KMS-11 (cell line): ENCODE results near the gene HERPUD1.
A peak's percentile ranks its signal among the peaks of the same experiment; 100 is the strongest.

Experiments used
- H2AFZ ChIP-seq: fragments of 200-600 bp; sonication (generic); 2 replicates; pipeline ENCODE4 v1.6.1; 2016; ENCODE audit warnings: antibody characterized with exemption, mixed run types, low read depth
- H3K27ac ChIP-seq: fragments of 200-600 bp; sonication (generic); 2 replicates; pipeline ENCODE4 v1.6.1; 2016; ENCODE audit warnings: mild to moderate bottlenecking, mixed run types
- H3K27me3 ChIP-seq: fragments of 200-600 bp; sonication (generic); 2 replicates; pipeline ENCODE4 v1.6.1; 2017; ENCODE audit warnings: mild to moderate bottlenecking, low read depth, mixed run types, moderate library complexity; ENCODE audit not compliant: insufficient read depth
- H3K36me3 ChIP-seq: fragments of 200-600 bp; sonication (generic); 2 replicates; pipeline ENCODE4 v1.6.1; 2017; ENCODE audit warnings: mild to moderate bottlenecking, mixed run types; ENCODE audit not compliant: insufficient read depth
- H3K4me1 ChIP-seq: fragments of 200-600 bp; sonication (generic); 2 replicates; pipeline ENCODE4 v1.6.1; 2016; ENCODE audit warnings: mild to moderate bottlenecking, low read depth, mixed run types; ENCODE audit not compliant: poor library complexity, severe bottlenecking
- H3K4me2 ChIP-seq: fragments of 200-600 bp; sonication (generic); 2 replicates; pipeline ENCODE4 v1.7.0; 2016; ENCODE audit warnings: mild to moderate bottlenecking, mixed run types
- H3K4me3 ChIP-seq: fragments of 200-600 bp; sonication (generic); IDR thresholded peaks from 2 replicates; pipeline ENCODE4 v1.6.1; 2017; ENCODE audit warnings: low read depth, low read length, mixed read lengths; ENCODE audit not compliant: insufficient read depth
- H3K79me2 ChIP-seq: fragments of 200-600 bp; sonication (generic); 2 replicates; pipeline ENCODE4 v1.6.1; 2016; ENCODE audit warnings: low read depth, mixed run types; ENCODE audit not compliant: insufficient read depth
- H3K9ac ChIP-seq: fragments of 200-600 bp; sonication (generic); 2 replicates; pipeline ENCODE4 v1.6.1; 2016; ENCODE audit warnings: mild to moderate bottlenecking, mixed run types
- H4K20me1 ChIP-seq: fragments of 200-600 bp; sonication (generic); 2 replicates; pipeline ENCODE4 v1.6.1; 2016; ENCODE audit warnings: mild to moderate bottlenecking, mixed run types; ENCODE audit not compliant: insufficient read depth
- CTCF ChIP-seq: fragments of 200-600 bp; sonication (generic); conservative IDR thresholded peaks from 2 replicates; pipeline ENCODE4 v1.6.1; 2017; ENCODE audit warnings: low read depth, mild to moderate bottlenecking, antibody characterized with exemption, low read length, moderate library complexity, mixed read lengths

Gene HERPUD1

GRCh38 chr16:56935201-56935600, 3.3 kb downstream of the HERPUD1 start:
- TF ChIP-seq CTCF = no peak
- no peak overlapping the region for H3K4me3 ChIP-seq
- H4K20me1 ChIP-seq = peaks cover 18% of the 10 kb centered on the region; the same call in 1 of the 2 replicates
- no peak overlapping the region for H2AFZ ChIP-seq
- peaks cover 82% of the 10 kb centered on the region for H3K79me2 ChIP-seq
- no peaks in the 10 kb centered on the region for H3K27me3 ChIP-seq
- peak overlapping the region; percentile 99 for H3K9ac ChIP-seq
- peak overlapping the region; percentile 100 for H3K4me2 ChIP-seq
- H3K4me1 ChIP-seq = peaks cover 64% of the 10 kb centered on the region
- peaks cover 48% of the 10 kb centered on the region for H3K36me3 ChIP-seq
- H3K27ac ChIP-seq = peak overlapping the region; percentile 97

- Histone ChIP-seq H3K4me2 (peak overlapping the region; percentile 100), H3K4me3 (no peak overlapping the region), H3K4me1 (peaks cover 64% of the 10 kb centered on the region), H3K27ac (peak overlapping the region; percentile 97), H2AFZ (no peak overlapping the region), H3K36me3 (peaks cover 48% of the 10 kb centered on the region), H3K79me2 (peaks cover 93% of the 10 kb centered on the region), H4K20me1 (peaks cover 18% of the 10 kb centered on the region; the same call in 1 of the 2 replicates), H3K9ac (peak overlapping the region; percentile 99), H3K27me3 (no peaks in the 10 kb centered on the region)
- TF ChIP-seq CTCF = no peak
Observed at GRCh38 chr16:56936491-56936890, 4.5 kb downstream of the HERPUD1 start.

GRCh38 chr16:56936950-56937349, 5.0 kb downstream of the HERPUD1 start:
- peaks cover 48% of the 10 kb centered on the region for H3K36me3 ChIP-seq
- H3K9ac ChIP-seq = peak overlapping the region; percentile 99
- H3K4me1 ChIP-seq = peaks cover 68% of the 10 kb centered on the region
- no peak for TF ChIP-seq CTCF
- H3K4me3 ChIP-seq = no peak overlapping the region
- H3K27me3 ChIP-seq = no peaks in the 10 kb centered on the region
- H3K4me2 ChIP-seq = peak overlapping the region; percentile 100
- peak overlapping the region; percentile 97 for H3K27ac ChIP-seq
- no peak overlapping the region for H2AFZ ChIP-seq
- H3K79me2 ChIP-seq = peaks cover 97% of the 10 kb centered on the region
- peaks cover 18% of the 10 kb centered on the region; the same call in 1 of the 2 replicates for H4K20me1 ChIP-seq

GRCh38 chr16:56938664-56939513, 6.9 kb downstream of the HERPUD1 start:
- Histone ChIP-seq H3K4me1 (peaks cover 87% of the 10 kb centered on the region), H3K27me3 (no peaks in the 10 kb centered on the region), H2AFZ (no peak overlapping the region), H3K9ac (peak overlapping the region; percentile 99), H3K79me2 (peaks cover 83% of the 10 kb centered on the region), H4K20me1 (peaks cover 7% of the 10 kb centered on the region; the same call in 1 of the 2 replicates), H3K27ac (peak overlapping the region; percentile 97), H3K4me2 (peak overlapping the region; percentile 100), H3K4me3 (no peak overlapping the region), H3K36me3 (peaks cover 51% of the 10 kb centered on the region)
- no peak for TF ChIP-seq CTCF
